ENCODE results near the gene SLC23A1. TPM values are rescaled to one million over a fixed set of nuclear protein-coding genes. Genes with fewer than 3 reads are reported as not detected.
A peak's percentile ranks its signal among the peaks of the same experiment; 100 is the strongest.
"Not testable (repeated sequence)": the region's sequence is repeated elsewhere in the genome, so short reads cannot be mapped to it uniquely, and the experiment has no call there.

Gene SLC23A1
- total RNA-seq, 1 donor from 2014 or later, result not detected

- H3K9me3 ChIP-seq (ENCODE audit: control insufficient read depth in 3 of 3, low read length in 3 of 3), result no peaks in the 10 kb centered on the region
- no peak overlapping the region for H3K4me3 ChIP-seq (ENCODE audit: low read length in 3 of 3)
- H3K4me1 ChIP-seq (ENCODE audit: control insufficient read depth in 3 of 3, insufficient read depth in 3 of 3, low read length in 3 of 3), result peaks cover 57 to 67% (median 61%) of the 10 kb centered on the region in 3 donors
- H3K9ac ChIP-seq (ENCODE audit: low read depth in 1 of 3, low read length in 3 of 3), result peak overlapping the region in 1 of 3 donors; percentile 10
- H3K27ac ChIP-seq (ENCODE audit: low read depth, low read length), result peak overlapping the region; percentile 87
- no peaks in the 10 kb centered on the region for H3K27me3 ChIP-seq (ENCODE audit: control insufficient read depth in 3 of 3, insufficient read depth in 3 of 3, low read length in 3 of 3)
- peaks cover 2 to 11% (median 3%) of the 10 kb centered on the region in 3 donors for H3K36me3 ChIP-seq (ENCODE audit: control insufficient read depth in 3 of 3, insufficient read depth in 3 of 3, low read length in 3 of 3)
These were observed 33.6 kb upstream of the SLC23A1 start for GRCh38 chr5:139416651-139417050.

DNA sequence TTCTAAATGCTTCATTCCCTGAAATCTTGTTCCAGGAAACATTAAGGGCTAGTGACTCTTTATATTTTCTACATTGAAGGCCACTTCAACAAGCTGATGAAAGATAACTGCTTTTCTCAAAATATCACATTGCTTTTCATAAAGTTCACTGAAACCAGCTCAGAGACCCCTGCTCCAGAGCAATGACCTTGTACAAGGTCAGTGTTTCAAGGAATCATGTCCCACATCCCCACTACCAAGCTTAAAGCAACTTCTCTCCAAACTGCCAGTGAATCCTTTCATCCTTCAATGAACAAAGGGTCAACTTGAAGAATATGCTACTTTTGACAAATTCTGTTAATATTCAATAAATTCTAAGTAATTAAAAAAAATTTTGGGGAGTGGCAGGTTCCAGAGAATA lies 32.8 kb upstream of the SLC23A1 start:
- Histone ChIP-seq H3K27me3 (ENCODE audit: control insufficient read depth in 3 of 3, insufficient read depth in 3 of 3, low read length in 3 of 3) (no peaks in the 10 kb centered on the region), H3K9me3 (ENCODE audit: control insufficient read depth in 3 of 3, low read length in 3 of 3) (no peaks in the 10 kb centered on the region), H3K4me1 (ENCODE audit: control insufficient read depth in 3 of 3, insufficient read depth in 3 of 3, low read length in 3 of 3) (peaks cover 61 to 72% (median 66%) of the 10 kb centered on the region in 3 donors), H3K9ac (ENCODE audit: low read depth in 1 of 3, low read length in 3 of 3) (peak overlapping the region in 1 of 3 donors; percentile 75), H3K36me3 (ENCODE audit: control insufficient read depth in 3 of 3, insufficient read depth in 3 of 3, low read length in 3 of 3) (peaks cover 1 to 9% (median 2%) of the 10 kb centered on the region in 3 donors), H3K4me3 (ENCODE audit: low read length in 3 of 3) (no peak overlapping the region), H3K27ac (ENCODE audit: low read depth, low read length) (peak overlapping the region; percentile 87)

- H3K27me3 ChIP-seq (ENCODE audit: control insufficient read depth in 3 of 3, insufficient read depth in 3 of 3, low read length in 3 of 3), result no peaks in the 10 kb centered on the region
- peaks cover 65 to 77% (median 70%) of the 10 kb centered on the region in 3 donors for H3K4me1 ChIP-seq (ENCODE audit: control insufficient read depth in 3 of 3, insufficient read depth in 3 of 3, low read length in 3 of 3)
- H3K9me3 ChIP-seq (ENCODE audit: control insufficient read depth in 3 of 3, low read length in 3 of 3), result no peaks in the 10 kb centered on the region
- H3K36me3 ChIP-seq (ENCODE audit: control insufficient read depth in 3 of 3, insufficient read depth in 3 of 3, low read length in 3 of 3), result peaks cover 0 to 9% (median 2%) of the 10 kb centered on the region in 3 donors
- peak overlapping the region in 2 of 3 donors; percentile 55 to 75 for H3K9ac ChIP-seq (ENCODE audit: low read depth in 1 of 3, low read length in 3 of 3)
- peak overlapping the region; percentile 23 to 28 (median 23) for H3K4me3 ChIP-seq (ENCODE audit: low read length in 3 of 3)
- peak overlapping the region; percentile 87 for H3K27ac ChIP-seq (ENCODE audit: low read depth, low read length)
These were observed 32.2 kb upstream of the SLC23A1 start for GRCh38 chr5:139415221-139415861.

DNA sequence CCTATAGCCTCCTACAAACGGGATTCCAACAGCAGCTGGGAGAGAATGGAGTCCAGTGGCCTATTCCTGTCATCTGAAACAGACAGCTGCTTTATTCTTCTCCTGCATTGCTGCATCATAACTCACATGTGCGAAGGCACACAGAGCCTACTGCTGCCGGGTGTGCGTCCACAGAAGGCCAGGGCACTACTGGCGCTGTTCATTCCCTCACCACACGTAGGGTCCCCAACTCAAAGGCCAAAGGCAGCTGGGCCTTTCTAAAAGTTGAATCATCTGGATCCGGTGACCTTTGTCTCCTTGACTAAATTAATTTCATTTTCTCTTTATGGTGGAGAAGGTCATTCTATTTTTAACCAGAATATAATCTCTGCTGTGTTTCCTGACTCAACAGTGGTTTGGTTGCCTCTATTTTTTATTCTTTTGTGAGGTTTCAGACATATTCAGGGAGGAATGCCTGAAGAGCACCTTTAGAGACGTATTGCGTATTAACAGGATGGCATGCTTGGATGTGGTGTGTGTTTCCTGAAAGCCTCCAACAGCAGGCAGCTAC lies 31.6 kb upstream of the SLC23A1 start:
- peaks cover 0 to 9% (median 2%) of the 10 kb centered on the region in 3 donors for H3K36me3 ChIP-seq (ENCODE audit: control insufficient read depth in 3 of 3, insufficient read depth in 3 of 3, low read length in 3 of 3)
- H3K4me3 ChIP-seq (ENCODE audit: low read length in 3 of 3), result peak overlapping the region in 2 of 3 donors; percentile 8 to 36
- H3K4me1 ChIP-seq (ENCODE audit: control insufficient read depth in 3 of 3, insufficient read depth in 3 of 3, low read length in 3 of 3), result peaks cover 68 to 75% (median 74%) of the 10 kb centered on the region in 3 donors
- H3K27me3 ChIP-seq (ENCODE audit: control insufficient read depth in 3 of 3, insufficient read depth in 3 of 3, low read length in 3 of 3), result no peaks in the 10 kb centered on the region
- H3K9ac ChIP-seq (ENCODE audit: low read depth in 1 of 3, low read length in 3 of 3), result peak overlapping the region; percentile 26 to 75 (median 55)
- H3K9me3 ChIP-seq (ENCODE audit: control insufficient read depth in 3 of 3, low read length in 3 of 3), result no peaks in the 10 kb centered on the region
- peak overlapping the region; percentile 87 for H3K27ac ChIP-seq (ENCODE audit: low read depth, low read length)

GRCh38 chr5:139413963-139414362 lies 30.9 kb upstream of the SLC23A1 start:
- Histone ChIP-seq H3K9ac (ENCODE audit: low read depth in 1 of 3, low read length in 3 of 3) (peak overlapping the region; percentile 26 to 75 (median 40)), H3K27ac (ENCODE audit: low read depth, low read length) (peak overlapping the region; percentile 87), H3K9me3 (ENCODE audit: control insufficient read depth in 3 of 3, low read length in 3 of 3) (no peaks in the 10 kb centered on the region), H3K36me3 (ENCODE audit: control insufficient read depth in 3 of 3, insufficient read depth in 3 of 3, low read length in 3 of 3) (peaks cover 0 to 6% (median 0%) of the 10 kb centered on the region in 3 donors), H3K27me3 (ENCODE audit: control insufficient read depth in 3 of 3, insufficient read depth in 3 of 3, low read length in 3 of 3) (no peaks in the 10 kb centered on the region), H3K4me1 (ENCODE audit: control insufficient read depth in 3 of 3, insufficient read depth in 3 of 3, low read length in 3 of 3) (peaks cover 62 to 69% (median 67%) of the 10 kb centered on the region in 3 donors), H3K4me3 (ENCODE audit: low read length in 3 of 3) (no peak overlapping the region)

GRCh38 chr5:139413153-139413552 lies 30.1 kb upstream of the SLC23A1 start:
- Histone ChIP-seq H3K36me3 (ENCODE audit: control insufficient read depth in 3 of 3, insufficient read depth in 3 of 3, low read length in 3 of 3) (peaks cover 0 to 3% (median 0%) of the 10 kb centered on the region in 3 donors), H3K9me3 (ENCODE audit: control insufficient read depth in 3 of 3, low read length in 3 of 3) (no peaks in the 10 kb centered on the region), H3K4me3 (ENCODE audit: low read length in 3 of 3) (no peak overlapping the region), H3K4me1 (ENCODE audit: control insufficient read depth in 3 of 3, insufficient read depth in 3 of 3, low read length in 3 of 3) (peaks cover 53 to 60% (median 59%) of the 10 kb centered on the region in 3 donors), H3K27me3 (ENCODE audit: control insufficient read depth in 3 of 3, insufficient read depth in 3 of 3, low read length in 3 of 3) (no peaks in the 10 kb centered on the region), H3K9ac (ENCODE audit: low read depth in 1 of 3, low read length in 3 of 3) (no peak overlapping the region), H3K27ac (ENCODE audit: low read depth, low read length) (no peak overlapping the region)

DNA sequence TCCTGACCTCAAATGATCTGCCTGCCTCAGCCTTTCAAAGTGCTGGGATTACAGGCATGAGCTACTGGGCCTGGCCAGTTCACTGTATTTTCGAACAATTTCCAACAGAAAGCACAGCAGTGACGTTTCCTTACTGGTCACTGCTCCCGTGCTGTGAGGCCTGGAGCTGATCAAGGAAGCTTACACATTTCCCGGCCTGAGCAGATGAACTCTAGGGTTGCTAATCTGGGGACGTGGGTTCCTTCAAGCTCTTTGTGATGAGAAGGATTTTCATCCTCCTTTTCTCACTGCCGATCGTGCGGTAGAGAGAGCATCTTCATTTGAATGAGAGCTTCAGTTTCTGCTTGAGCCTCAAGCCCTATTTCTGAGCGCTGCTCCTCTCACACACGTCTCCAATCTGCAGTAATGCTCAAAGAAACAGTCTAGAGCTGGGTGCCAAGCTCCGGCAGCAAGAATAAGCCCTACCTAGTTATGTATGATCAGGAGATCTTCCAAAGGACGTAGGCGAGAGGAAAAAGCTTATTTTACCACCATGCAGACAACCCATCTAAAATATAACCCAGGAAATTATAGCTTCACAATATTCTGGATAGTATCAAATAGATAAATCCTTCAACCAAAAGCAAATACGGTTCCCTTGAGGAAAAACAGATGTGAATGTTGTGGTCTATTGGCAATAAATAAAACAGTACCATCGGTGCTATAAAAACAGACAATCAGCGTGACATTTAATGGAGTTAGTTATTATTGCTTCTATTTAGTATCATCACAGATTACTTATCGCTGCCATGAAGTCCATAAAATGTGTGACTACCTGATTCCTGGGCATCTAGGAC lies 28.1 kb upstream of the SLC23A1 start:
- H3K27me3 ChIP-seq (ENCODE audit: control insufficient read depth in 3 of 3, insufficient read depth in 3 of 3, low read length in 3 of 3), result no peaks in the 10 kb centered on the region
- H3K4me1 ChIP-seq (ENCODE audit: control insufficient read depth in 3 of 3, insufficient read depth in 3 of 3, low read length in 3 of 3), result peaks cover 34 to 49% (median 45%) of the 10 kb centered on the region in 3 donors
- no peak overlapping the region for H3K4me3 ChIP-seq (ENCODE audit: low read length in 3 of 3)
- no peaks in the 10 kb centered on the region for H3K9me3 ChIP-seq (ENCODE audit: control insufficient read depth in 3 of 3, low read length in 3 of 3)
- peak overlapping the region in 1 of 3 donors; percentile 51 for H3K9ac ChIP-seq (ENCODE audit: low read depth in 1 of 3, low read length in 3 of 3)
- H3K27ac ChIP-seq (ENCODE audit: low read depth, low read length), result peak overlapping the region; percentile 32
- H3K36me3 ChIP-seq (ENCODE audit: control insufficient read depth in 3 of 3, insufficient read depth in 3 of 3, low read length in 3 of 3), result peaks cover 0 to 3% (median 0%) of the 10 kb centered on the region in 3 donors

DNA sequence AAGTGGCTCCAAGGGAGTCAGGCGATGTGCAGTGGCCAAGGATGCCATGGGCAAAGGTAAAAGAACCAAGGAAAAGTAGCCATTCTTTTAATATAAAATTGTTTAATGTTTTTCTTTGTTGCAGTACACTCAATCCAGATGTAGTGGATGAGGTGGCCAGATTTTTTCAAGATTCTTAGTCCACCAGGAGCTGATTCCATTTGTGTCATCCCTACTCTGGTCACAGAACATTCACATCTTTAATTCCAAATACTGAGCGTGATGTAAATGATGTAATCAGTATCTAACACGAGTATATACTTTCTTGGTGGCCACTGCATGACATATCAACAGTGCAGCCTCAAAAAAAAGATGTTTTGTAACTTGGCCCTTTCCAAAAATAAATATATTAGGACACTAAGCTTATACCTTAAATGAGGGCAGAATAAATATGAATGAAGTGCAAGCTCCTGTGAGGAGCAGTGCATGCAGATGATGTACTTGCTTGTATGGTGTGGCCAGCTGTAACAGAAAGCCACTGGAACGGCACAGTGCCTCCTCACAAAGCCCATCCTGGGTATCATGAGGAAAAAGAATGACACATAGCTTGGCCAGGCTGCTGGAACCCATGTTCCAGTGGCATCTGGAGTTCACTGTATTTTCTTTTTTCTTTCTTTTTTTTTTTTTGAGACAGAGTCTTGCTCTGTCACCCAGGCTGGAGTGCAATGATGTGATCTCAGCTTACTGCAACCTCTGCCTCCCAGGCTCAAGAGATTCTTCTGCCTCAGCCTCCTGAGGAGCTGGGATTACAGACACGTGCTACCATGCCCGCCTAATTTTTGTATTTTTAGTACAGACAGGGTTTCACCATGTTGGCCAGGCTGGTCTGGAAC lies 27.3 kb upstream of the SLC23A1 start:
- Histone ChIP-seq H3K27ac (ENCODE audit: low read depth, low read length) (peak overlapping the region; percentile 17), H3K36me3 (ENCODE audit: control insufficient read depth in 3 of 3, insufficient read depth in 3 of 3, low read length in 3 of 3) (peaks cover 0 to 3% (median 0%) of the 10 kb centered on the region in 3 donors), H3K4me3 (ENCODE audit: low read length in 3 of 3) (no peak overlapping the region)

GRCh38 chr5:139409116-139409515 lies 26.0 kb upstream of the SLC23A1 start:
- H3K27me3 ChIP-seq (ENCODE audit: control insufficient read depth in 3 of 3, insufficient read depth in 3 of 3, low read length in 3 of 3); H3K27ac ChIP-seq (ENCODE audit: low read depth, low read length); H3K36me3 ChIP-seq (ENCODE audit: control insufficient read depth in 3 of 3, insufficient read depth in 3 of 3, low read length in 3 of 3); H3K9ac ChIP-seq (ENCODE audit: low read depth in 1 of 3, low read length in 3 of 3); H3K4me3 ChIP-seq (ENCODE audit: low read length in 3 of 3); H3K9me3 ChIP-seq (ENCODE audit: control insufficient read depth in 3 of 3, low read length in 3 of 3): not testable (repeated sequence)
- peaks cover 17 to 34% (median 29%) of the 10 kb centered on the region in 3 donors for H3K4me1 ChIP-seq (ENCODE audit: control insufficient read depth in 3 of 3, insufficient read depth in 3 of 3, low read length in 3 of 3)

More for the DNA sequence above, 27.3 kb upstream of the SLC23A1 start:
- Histone ChIP-seq H3K9me3 (ENCODE audit: control insufficient read depth in 3 of 3, low read length in 3 of 3) (no peaks in the 10 kb centered on the region), H3K27me3 (ENCODE audit: control insufficient read depth in 3 of 3, insufficient read depth in 3 of 3, low read length in 3 of 3) (no peaks in the 10 kb centered on the region), H3K9ac (ENCODE audit: low read depth in 1 of 3, low read length in 3 of 3) (peak overlapping the region in 1 of 3 donors; percentile 51), H3K4me1 (ENCODE audit: control insufficient read depth in 3 of 3, insufficient read depth in 3 of 3, low read length in 3 of 3) (peaks cover 26 to 41% (median 36%) of the 10 kb centered on the region in 3 donors)

Measured in skeletal muscle tissue (tissue), 4 donors.